SU-DHL-6 (cell line): ENCODE results near the gene CFL1.

ENCODE experiments used
- EZH2phosphoT487 ChIP-seq: fragments of 200-600 bp; sonication (generic), shearing (Covaris generic); conservative IDR thresholded peaks from 2 replicates; pipeline ENCODE4 v1.6.1; 2018; ENCODE audit warnings: mild to moderate bottlenecking, antibody characterized with exemption, low read length, moderate library complexity, mixed read lengths
- TF ChIP-seq, protein P1 (sequence below): fragments of 200-600 bp; sonication (generic); IDR thresholded peaks from one replicate; pipeline ENCODE4 v1.5.1; 2017; ENCODE audit warnings: antibody characterized with exemption, mild to moderate bottlenecking, low read length, moderate library complexity; ENCODE audit not compliant: insufficient read depth, poor library complexity, severe bottlenecking

DNA sequence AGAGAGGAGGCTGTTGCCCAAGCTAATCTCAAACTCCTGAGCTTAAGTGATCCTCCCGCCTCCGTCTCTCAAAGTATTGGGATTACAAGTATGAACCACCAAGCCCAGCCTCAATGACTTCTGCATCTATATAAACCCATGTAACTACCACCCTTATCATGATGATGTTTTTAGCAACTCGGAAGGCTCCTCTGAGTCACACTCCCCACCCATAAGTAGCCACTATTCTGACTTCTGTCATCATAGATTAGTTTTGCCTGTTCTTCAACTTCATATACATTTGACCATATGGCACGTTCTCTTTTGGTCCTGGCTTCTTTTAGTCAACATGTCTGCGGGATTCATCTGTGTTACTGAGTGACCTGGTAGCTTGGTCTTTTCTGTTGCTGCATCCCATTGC lies 48.6 kb upstream of the CFL1 start:
- TF ChIP-seq, protein P1, sequence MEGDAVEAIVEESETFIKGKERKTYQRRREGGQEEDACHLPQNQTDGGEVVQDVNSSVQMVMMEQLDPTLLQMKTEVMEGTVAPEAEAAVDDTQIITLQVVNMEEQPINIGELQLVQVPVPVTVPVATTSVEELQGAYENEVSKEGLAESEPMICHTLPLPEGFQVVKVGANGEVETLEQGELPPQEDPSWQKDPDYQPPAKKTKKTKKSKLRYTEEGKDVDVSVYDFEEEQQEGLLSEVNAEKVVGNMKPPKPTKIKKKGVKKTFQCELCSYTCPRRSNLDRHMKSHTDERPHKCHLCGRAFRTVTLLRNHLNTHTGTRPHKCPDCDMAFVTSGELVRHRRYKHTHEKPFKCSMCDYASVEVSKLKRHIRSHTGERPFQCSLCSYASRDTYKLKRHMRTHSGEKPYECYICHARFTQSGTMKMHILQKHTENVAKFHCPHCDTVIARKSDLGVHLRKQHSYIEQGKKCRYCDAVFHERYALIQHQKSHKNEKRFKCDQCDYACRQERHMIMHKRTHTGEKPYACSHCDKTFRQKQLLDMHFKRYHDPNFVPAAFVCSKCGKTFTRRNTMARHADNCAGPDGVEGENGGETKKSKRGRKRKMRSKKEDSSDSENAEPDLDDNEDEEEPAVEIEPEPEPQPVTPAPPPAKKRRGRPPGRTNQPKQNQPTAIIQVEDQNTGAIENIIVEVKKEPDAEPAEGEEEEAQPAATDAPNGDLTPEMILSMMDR, result no peak
- no peak for TF ChIP-seq EZH2phosphoT487
